HG03025 (cell line): ENCODE measurements around the gene LAMTOR4.
A peak's percentile ranks its signal among the peaks of the same experiment; 100 is the strongest.

Experiments
- ATAC-seq: cut with Tn5 transposase; IDR thresholded peaks from one replicate; pipeline ENCODE4 v1.9.1; 2021; ENCODE audit warnings: mild to moderate bottlenecking, moderate library complexity; ENCODE audit not compliant: unreplicated experiment, low FRiP score

Gene LAMTOR4

DNA sequence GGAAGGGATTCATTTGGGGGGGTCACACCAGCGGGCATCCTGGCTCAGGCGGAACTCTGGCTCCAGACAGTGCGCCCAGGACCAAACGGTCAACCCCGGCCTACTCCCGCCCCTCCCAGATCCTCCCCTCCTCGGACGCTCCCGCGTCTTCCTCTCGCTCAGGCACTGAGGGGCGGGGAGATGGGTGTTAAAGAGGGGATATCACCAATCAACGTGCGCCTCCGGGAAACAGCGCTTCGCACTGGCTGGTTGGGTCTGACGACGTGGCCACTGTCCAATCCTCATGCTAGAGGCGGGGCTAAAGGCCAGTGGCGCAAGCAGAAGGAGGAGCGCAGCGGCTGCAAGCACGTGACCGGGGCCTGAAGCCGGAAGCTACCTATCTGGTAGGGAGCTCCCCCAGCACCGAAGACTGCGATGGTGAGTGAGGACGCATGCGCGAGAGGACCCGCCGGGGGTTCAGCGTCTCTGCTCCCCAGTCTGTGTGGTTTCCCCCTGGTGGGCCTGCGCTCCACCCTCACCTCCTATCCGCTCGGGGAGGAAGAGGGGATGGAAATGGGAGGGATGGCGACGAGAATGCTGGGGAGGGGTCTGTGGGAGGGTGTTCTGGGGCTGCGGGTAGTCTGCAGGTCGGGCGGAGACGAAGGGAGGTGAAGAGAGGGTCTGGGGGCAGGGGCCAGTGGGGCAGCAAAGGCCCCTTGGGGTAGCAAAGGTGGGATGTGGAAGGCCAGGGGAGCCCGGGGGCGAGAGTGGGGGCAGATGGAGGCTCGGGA is at the start of gene LAMTOR4:
Gene LAMTOR4, plus strand, starts transcription at position 360 of the 770 bp plus-strand sequence. Its CDS starts 55 bp downstream, at position 415.
- ATAC-seq, result peak; percentile 92

DNA sequence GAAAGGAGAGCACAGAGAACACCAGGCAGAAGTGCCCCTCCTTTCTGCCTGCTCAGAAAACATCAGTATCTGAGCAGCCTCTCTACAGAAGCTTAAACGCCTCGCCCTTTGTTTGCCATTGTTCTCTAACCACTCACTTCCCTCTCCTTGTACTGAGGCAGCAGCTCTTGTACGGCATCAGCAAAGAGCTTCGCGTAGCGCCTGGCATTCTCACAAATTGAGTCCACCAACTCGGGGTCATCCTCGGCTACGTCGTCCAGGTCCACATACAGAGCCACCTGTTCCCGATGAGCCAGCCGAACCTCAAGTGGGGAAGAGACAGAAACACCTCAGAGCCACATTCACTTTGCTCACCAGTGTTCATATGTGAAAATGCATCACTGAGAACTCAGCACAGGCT is 49.3 kb upstream of the LAMTOR4 start:
- no peak for ATAC-seq

DNA sequence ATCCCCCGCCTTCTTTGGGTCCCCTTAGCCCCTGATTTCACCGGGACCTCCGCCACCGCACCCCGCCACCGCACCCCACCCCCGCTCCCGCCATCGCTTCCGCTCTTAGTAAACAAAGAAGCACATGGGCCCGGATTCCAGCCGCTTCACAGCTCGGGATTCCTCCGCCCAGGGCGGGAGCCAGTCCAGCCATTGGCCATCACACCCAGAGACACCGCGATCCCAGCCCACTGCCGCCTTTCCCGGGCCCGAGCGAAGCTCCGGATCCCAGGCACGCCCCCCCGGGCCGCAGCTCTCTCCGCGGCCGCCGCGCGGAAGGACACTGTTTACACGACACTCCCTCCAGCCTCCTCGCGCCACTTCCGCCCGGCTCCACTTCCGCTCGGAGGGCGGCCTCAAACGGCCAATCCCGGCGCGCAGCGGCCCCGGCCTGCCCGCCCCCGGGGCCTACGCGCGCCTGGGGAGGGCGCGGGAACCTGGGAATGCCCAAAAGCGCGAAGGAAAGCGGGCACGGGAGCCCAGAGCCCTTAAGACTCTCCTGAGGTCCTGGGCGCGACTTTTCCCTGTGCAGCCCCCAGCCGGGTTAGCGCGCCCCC is 48.2 kb upstream of the LAMTOR4 start:
- ATAC-seq, result peak; percentile 72

DNA sequence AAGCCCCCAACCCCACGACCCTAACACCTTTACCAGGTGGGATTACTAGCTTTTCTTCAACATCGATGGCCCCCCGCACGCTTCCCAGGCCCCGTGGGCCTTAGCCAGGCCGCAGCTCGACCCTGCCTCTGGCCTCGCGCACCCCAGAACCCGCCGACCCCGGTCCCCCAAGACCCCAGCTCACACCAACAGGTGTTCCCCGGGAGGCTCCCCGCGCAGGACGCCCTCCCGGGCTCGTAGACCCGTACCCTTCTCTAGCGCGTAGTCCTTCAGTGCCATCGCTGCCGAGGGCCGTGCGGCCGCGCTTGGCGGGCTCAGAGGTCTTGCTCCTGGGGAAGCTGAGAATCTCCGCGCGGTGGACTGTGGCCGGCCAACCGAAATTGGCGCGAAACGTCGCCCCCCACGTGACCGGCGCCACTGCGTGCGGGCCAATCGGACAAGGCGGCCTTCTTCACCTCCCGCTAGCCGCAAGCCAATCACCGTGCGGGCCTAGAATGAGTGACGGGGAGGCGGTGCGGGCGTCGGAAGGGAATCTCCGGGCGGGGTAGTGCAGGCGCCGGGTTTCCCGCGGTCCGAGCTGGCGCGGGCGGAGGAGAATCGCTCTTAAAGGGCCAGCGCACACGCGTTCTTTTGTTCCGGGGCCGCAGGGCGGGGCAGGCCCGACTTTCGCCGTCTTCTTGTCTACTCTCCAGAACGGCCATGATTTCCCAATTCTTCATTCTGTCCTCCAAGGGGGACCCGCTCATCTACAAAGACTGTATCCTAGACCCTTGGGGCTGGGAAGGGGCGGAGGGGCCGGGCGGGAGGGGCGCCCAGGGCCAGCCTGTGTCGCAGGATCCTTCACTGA is 47.5 kb upstream of the LAMTOR4 start, which contains the start of the genes AP4M1 and MCM7:
Gene AP4M1, plus strand, starts transcription at position 628 of the 847 bp plus-strand sequence. Its CDS starts 72 bp downstream, at position 700.
Gene MCM7, minus strand, starts transcription at position 382 of the 847 bp plus-strand sequence. Its CDS starts 103 bp downstream, at position 279.
- peak; percentile 81 for ATAC-seq

DNA sequence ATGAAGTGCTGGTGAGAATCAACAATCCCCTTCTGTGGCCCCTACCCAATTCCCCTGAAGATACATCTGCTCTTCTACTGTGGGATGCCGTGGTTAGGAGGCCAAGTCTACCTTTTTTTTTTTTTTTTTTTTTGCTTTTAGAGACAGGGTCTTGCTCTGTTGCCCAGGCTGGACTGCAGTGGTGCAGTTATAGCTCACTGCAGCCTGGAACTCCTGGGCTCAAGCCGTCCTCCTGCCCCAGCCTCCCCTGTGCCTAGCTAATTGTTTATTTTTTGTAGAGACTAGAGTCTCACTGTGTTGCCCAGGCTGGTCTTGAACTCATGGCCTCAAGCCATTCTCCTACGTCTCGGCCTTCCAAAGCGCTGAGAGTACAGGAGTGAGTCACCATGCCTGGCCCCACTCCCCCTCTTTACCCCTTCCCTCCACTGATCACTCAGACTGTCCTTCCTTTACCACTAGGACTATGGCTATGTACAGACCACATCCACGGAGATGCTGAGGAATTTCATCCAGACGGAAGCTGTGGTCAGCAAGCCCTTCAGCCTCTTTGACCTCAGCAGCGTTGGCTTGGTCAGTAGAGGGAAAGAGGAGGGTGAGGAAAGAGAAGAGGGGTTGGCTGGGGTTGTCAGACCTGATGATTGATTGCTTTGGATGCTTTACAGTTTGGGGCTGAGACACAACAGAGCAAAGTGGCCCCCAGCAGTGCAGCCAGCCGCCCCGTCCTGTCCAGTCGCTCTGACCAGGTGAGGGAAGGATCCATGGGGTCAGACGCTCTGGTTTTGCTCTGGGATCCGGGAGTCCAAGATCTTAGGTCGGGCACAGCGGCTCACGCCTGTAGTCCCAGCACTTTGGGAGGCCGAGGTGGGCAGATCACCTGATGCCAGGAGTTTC is 45.5 kb upstream of the LAMTOR4 start:
- ATAC-seq, result no peak

DNA sequence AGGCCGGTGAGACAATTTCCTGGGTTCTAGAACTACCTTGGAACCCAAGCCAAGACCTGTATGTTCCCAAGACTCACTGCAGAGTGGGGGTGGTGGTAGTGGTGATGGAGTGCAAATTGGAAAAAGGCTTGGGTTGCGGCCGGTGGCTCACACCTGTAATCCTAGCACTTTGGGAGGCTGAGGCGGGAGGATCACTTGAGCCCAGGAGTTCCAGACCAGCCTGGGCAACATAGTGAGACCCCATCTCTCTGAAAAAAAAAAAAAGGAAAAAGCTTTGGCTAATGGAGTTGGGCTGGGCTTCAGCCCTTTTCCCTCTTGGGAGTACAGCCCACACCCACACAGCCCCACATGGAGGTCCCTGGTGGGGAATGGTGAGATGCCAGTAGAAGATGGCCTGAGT is 43.2 kb upstream of the LAMTOR4 start:
- no peak for ATAC-seq

DNA sequence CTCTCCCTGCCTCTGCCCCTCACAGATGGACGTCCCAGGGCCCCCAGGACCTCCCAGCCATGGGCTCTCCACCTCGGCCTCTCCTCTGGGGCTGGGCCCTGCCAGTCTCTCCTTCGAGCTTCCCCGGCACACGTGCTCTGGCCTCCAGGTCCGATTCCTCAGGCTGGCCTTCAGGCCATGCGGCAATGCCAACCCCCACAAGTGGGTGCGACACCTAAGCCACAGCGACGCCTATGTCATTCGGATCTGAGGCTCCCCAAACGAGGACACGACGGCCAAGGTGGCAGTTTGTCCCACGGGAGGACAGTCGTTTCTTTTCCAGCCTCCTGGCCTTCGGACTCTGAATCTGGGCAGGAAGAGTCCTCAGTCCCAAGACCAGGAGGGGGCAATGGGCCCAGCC is 42.1 kb upstream of the LAMTOR4 start:
- no peak for ATAC-seq

DNA sequence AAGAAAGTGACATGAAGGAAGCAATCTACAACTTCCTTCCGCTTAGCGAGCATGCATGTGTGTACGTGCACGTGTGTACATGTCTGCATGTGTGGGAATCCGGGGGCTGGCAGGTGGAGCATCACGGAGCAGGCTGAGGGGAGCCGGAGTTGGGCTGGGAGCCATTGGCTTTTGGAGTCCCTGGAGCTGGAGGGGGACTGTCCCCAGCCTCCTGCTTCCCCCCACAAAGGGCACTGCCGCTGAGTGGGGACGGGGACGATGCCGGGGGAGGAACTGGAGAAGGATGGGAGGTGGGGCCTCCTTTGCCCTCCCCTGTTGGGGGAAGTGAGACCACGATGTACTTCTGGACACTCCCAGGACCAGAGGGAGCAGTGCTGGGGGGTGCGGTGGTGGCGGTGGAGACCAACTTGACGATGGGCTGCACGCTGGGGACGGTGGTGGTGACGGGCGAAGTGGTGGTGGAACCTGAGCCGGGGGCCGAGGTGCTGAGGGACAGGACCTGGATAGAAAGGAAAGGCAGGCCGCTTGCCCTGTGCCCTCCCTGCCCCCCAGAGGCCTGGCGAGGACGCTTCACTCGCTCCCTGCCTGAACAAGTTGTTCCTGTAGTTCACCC is 41.5 kb upstream of the LAMTOR4 start:
- no peak for ATAC-seq

DNA sequence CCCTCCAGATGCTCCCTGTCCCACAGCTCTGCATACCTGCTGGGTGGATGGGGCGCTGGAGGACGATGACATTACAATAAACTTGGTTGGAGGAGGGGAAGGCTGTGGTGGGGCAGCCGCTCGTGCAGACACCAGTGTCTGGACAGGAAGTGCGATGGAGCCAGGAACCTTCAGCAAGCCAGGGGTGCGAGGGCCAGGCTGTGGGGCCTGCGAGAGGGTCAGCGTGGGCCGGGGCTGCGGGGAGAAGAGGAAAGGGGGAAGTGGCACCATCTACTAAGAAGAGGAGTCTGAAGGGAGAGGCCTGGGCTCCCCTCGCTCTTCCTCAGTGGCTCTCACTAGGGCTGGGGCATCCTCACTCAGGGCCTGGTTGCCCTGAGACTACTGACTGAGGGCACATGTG is 40.8 kb upstream of the LAMTOR4 start:
- ATAC-seq, result no peak

DNA sequence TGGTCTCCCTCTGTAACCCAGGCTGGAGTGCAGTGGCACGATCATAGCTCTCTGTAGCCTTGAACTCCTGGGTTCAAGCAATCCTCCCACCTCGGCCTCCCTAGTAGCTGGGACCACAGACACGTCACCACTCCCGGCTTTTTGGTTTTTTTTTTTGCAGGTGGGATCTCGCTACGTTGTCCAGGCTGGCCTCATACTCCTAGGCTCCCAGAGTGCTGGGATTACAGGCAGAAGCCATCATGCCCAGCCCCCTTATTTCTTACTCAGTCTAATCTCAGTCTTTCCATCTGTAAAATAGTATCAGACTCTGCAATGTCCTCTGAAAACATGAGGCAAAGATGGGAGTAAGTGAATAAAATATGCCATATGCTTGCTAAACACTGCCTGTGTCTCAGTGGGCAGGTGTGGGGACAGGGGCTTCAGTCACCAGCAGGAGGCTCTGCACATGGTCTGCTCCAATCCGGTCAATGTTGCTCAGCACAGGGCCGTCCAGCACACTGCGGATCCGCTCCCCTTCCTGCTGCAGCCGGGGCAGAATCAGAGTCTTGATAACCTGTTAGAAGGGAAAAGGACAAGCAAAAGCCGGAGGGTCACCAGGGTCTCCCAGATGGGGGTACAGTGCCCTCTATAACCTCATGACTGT is 39.1 kb upstream of the LAMTOR4 start:
- ATAC-seq, result no peak

DNA sequence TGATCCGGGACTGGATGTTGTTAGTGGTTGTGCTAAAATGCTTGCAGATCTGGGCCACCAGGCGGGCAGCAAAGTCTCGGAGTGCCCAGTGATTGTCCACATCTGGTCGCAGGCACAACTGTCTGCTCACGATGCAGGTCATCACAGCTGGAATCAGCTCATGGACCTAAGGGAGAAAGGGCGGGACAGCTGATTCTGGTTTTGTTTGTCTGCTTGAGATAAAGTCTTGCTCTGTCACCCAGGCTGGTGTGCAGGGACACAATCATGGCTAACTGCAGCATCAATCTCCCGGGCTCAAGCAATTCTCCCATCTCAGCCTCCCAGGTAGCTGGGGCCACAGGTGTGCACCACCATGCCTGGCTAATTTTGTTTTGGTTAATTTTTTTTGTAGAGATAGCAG is 37.6 kb upstream of the LAMTOR4 start:
- no peak for ATAC-seq

DNA sequence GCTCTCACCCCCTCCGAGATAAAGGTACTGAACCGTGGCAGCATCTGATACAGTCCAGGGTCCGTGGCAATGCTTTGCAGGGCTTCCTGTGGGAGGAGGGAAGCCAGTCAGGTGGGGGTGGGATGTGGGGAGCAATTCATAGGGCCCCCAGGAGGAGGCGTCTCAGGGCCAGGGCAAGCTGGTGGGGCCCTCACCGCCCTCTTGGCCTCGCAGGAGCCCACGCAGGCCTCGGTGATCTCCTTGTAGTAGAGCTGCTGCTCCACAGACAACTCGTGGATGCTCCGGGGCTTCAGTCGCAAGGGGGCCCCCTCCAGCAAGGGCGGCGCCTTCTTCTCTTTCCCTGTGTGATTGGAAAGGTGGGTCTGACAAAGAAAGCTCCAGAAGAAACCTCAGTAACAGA is 36.8 kb upstream of the LAMTOR4 start:
- no peak for ATAC-seq

DNA sequence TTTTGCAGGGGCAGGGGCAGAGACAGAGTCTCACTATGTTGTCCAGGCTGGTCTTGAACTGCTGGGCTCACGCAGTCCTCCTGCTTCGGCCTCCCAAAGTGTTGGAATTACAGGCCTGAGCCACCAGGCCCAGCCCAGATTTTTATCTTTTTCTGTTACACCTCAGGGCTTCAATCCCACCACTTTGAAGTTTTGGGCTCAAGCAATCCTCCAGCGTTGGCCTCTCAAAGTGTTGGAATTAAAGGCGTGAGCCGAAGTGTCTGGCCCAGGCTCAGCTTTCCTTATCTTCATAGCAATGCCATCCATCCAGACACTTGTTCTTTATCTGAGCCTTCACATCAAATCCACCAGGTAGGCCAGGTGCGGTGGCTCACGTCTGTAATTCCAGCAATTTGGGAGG is 33.7 kb upstream of the LAMTOR4 start:
- ATAC-seq, result no peak

DNA sequence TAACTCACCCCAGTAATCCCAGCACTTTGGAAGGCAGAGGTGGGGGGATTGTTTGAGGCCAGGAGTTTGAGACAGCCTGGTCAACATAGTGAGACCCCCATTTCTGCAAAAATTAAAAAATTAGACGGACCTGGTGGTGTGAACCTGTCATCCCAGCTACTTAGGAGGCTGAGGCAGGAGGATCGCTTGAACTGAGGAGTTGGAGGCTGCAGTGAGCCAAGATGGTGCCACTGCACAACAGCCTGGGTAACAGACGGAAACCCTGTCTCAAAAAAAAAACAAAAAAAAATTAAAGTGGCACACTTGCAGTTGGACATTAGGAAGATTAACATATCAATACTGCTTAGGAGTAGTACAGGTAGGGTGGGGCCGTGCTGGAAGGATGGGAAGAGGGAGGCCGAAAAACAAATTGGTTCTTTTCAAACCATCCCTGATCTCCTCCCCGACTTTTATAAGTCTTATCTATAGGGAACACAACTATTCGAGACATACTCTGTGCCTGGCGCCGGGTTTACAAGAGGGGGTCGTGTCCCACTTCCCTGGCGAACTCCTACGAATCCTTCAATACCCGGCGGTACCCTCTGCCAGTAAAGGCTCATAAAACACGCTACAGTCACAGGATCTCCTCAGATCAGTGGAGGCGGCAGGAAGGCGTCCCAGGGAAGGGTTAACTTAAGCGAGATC is 30.2 kb upstream of the LAMTOR4 start:
- no peak for ATAC-seq

DNA sequence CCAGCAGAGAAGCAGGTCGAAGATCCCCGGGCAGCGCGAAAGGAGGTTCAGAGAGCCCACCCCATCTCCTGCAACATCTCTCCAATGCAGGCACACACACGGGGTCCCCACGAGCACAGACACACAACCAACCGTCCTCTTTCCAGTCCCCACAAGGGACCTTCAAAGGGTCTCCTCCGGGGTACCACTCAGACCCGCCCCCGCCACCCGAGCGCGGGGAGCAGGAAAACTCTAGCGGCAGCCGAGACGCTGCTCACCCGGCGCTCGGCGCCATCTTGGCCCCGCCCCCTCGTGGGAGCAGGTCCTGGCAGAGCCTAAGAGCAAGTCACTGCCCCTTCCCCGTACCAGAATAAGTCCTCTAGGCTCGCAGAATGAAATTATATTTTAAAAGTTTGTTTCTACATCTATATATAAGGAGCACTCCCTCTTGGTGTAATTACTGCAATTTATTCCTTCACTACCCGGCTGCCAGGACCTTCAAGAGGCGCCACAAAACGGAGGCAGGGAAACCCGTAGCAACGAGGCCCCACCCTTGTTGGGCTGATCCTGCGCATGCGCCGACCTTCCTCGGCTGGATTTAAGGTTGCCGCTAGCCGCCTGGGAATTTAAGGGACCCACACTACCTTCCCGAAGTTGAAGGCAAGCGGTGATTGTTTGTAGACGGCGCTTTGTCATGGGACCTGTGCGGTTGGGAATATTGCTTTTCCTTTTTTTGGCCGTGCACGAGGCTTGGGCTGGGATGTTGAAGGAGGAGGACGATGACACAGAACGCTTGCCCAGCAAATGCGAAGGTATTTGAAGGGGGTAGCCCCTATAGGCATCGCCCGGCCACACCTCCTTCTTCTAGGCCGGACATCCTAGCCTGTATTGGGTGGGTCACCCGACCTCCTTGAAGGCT is 29.4 kb upstream of the LAMTOR4 start, which contains the start of the genes CNPY4 and TAF6:
Gene CNPY4, plus strand, starts transcription at position 563 of the 898 bp plus-strand sequence. Its CDS starts 111 bp downstream, at position 674.
Gene TAF6, minus strand, starts transcription at position 287 of the 898 bp plus-strand sequence. CDS start 5,149 bp downstream, outside the sequence.
- peak; percentile 55 for ATAC-seq

DNA sequence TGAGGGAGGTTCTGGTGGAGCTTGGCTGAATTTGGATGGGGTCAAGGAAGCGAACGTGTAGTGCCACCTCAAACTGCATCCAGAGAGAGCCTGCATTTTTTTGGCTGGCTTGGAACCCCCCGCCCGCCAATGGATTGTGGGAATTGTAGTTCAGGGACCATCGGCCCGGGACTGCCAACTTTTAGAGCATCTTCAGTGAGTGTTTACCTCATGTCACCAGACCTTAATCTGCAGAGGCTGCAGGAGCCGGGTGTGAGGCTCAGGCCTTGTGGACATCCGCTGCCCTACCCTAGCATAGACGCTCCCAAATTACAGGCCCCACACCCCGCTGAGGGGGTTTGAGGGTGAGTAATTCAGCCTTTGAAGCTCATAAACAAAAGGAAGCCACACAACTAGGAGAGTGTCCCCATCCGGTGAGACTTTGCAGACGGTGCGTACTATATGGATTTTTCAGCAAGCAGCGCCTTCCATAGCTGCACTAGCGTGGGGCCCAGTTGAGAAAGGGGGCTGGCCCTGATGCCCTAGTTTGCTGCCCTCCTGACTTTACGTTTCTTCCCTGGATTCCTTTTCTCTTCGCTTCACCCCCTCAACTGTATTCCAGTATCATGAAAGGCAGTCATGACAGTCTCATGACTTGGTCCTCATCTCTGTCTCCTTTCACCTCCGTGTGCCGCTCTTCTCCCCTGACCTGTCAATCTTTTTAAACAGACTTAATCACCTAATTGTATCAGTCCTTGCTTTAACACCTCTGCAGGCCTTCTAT is 28.6 kb upstream of the LAMTOR4 start:
- peak; percentile 30 for ATAC-seq

DNA sequence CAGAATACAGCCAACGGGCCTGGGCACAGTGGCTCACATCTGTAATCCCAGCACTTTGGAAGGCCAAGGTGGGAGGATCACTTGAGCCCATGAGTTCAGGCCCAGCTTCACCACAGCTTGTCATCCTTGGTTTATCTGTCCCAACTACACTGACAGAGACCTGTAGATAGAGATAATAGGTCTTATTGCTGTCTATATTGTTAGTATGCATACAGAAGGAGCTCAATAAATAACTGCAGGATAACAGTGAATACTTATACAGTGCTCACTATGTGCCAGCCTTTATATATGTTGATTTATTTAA is 28.0 kb upstream of the LAMTOR4 start:
- no peak for ATAC-seq
